ENCODE measurements around the gene KRTAP13-3. TPM values are rescaled to one million over a fixed set of nuclear protein-coding genes. Genes with fewer than 3 reads are reported as not detected.

KRTAP13-3 gene
- total RNA-seq, 2 donors from 2014 or later, result not detected

GRCh38 chr21:30443226-30443625 lies 17.5 kb upstream of the KRTAP13-3 start:
- Histone ChIP-seq H3K4me1 (ENCODE audit: control insufficient read depth, insufficient read depth, low read length) (no peaks in the 10 kb centered on the region), H3K4me3 (ENCODE audit: low read length) (no peak overlapping the region), H3K36me3 (ENCODE audit: control insufficient read depth, insufficient read depth, low read length) (no peaks in the 10 kb centered on the region), H3K9ac (ENCODE audit: extremely low read depth, low read length, poor library complexity, severe bottlenecking) (no peak overlapping the region), H3K27me3 (ENCODE audit: control insufficient read depth, insufficient read depth, low read length, poor library complexity, severe bottlenecking) (no peaks in the 10 kb centered on the region), H3K27ac (ENCODE audit: low read depth, low read length) (no peak overlapping the region), H3K9me3 (ENCODE audit: control insufficient read depth, low read length) (no peaks in the 10 kb centered on the region)
- peaks cover 12% of the 10 kb centered on the region for H3K4me1 Mint-ChIP-seq
- no peak for TF ChIP-seq CTCF (conservative IDR thresholded peaks at IDR 0.05)
- H3K4me3 Mint-ChIP-seq, result no peak overlapping the region
- H3K9me3 Mint-ChIP-seq, result no peaks in the 10 kb centered on the region
- H3K27ac Mint-ChIP-seq, result no peak overlapping the region
- H3K36me3 Mint-ChIP-seq (ENCODE audit: low read depth), result no peaks in the 10 kb centered on the region
- DNase-seq, result no peak
- H3K27me3 Mint-ChIP-seq (ENCODE audit: insufficient read depth), result no peaks in the 10 kb centered on the region

GRCh38 chr21:30439975-30440374 lies 14.2 kb upstream of the KRTAP13-3 start, which contains the start of gene KRTAP15-1:
TSS of gene KRTAP15-1 (plus strand) at chr21:30440275. CDS start at chr21:30440328, 53 bp downstream.
- TF ChIP-seq CTCF (conservative IDR thresholded peaks at IDR 0.05), result no peak
- no peaks in the 10 kb centered on the region for H3K27me3 Mint-ChIP-seq (ENCODE audit: insufficient read depth)
- Histone ChIP-seq H3K36me3 (ENCODE audit: control insufficient read depth, insufficient read depth, low read length) (no peaks in the 10 kb centered on the region), H3K4me1 (ENCODE audit: control insufficient read depth, insufficient read depth, low read length) (no peaks in the 10 kb centered on the region), H3K27ac (ENCODE audit: low read depth, low read length) (no peak within 1 kb of the TSS), H3K4me3 (ENCODE audit: low read length) (no peak within 1 kb of the TSS), H3K27me3 (ENCODE audit: control insufficient read depth, insufficient read depth, low read length, poor library complexity, severe bottlenecking) (no peaks in the 10 kb centered on the region), H3K9ac (ENCODE audit: extremely low read depth, low read length, poor library complexity, severe bottlenecking) (no peak within 1 kb of the TSS), H3K9me3 (ENCODE audit: control insufficient read depth, low read length) (no peaks in the 10 kb centered on the region)
- DNase-seq, result no peak
- H3K4me1 Mint-ChIP-seq, result peaks cover 13% of the 10 kb centered on the region
- WGBS, 2 experiments (ENCODE audit: insufficient coverage in 1 of 2, insufficient read length in 1 of 2), result 95 to 100% methylated on average over 4 to 5 of the region's 5 CpGs
- H3K27ac Mint-ChIP-seq, result no peak within 1 kb of the TSS
- H3K9me3 Mint-ChIP-seq, result no peaks in the 10 kb centered on the region
- no peaks in the 10 kb centered on the region for H3K36me3 Mint-ChIP-seq (ENCODE audit: low read depth)
- no peak within 1 kb of the TSS for H3K4me3 Mint-ChIP-seq

- Histone ChIP-seq H3K27me3 (ENCODE audit: control insufficient read depth, insufficient read depth, low read length, poor library complexity, severe bottlenecking) (no peaks in the 10 kb centered on the region), H3K9ac (ENCODE audit: extremely low read depth, low read length, poor library complexity, severe bottlenecking) (no peak overlapping the region), H3K9me3 (ENCODE audit: control insufficient read depth, low read length) (no peaks in the 10 kb centered on the region), H3K4me3 (ENCODE audit: low read length) (peak overlapping the region; percentile 25), H3K36me3 (ENCODE audit: control insufficient read depth, insufficient read depth, low read length) (no peaks in the 10 kb centered on the region), H3K4me1 (ENCODE audit: control insufficient read depth, insufficient read depth, low read length) (no peaks in the 10 kb centered on the region), H3K27ac (ENCODE audit: low read depth, low read length) (no peak overlapping the region)
- Mint-ChIP-seq H3K27me3 (ENCODE audit: insufficient read depth) (no peaks in the 10 kb centered on the region), H3K27ac (no peak overlapping the region), H3K36me3 (ENCODE audit: low read depth) (no peaks in the 10 kb centered on the region), H3K4me3 (no peak overlapping the region), H3K4me1 (peaks cover 7% of the 10 kb centered on the region), H3K9me3 (no peaks in the 10 kb centered on the region)
- DNase-seq, result no peak
- WGBS, 2 experiments (ENCODE audit: insufficient coverage in 1 of 2, insufficient read length in 1 of 2), result 96% methylated on average over 2 of the region's 3 CpGs; no CpG with 5 or more reads in 1 of the 2 experiments
- TF ChIP-seq CTCF (conservative IDR thresholded peaks at IDR 0.05), result no peak
Observed at GRCh38 chr21:30437010-30437565, 11.4 kb upstream of the KRTAP13-3 start.

All from endodermal cell (in vitro differentiated cells).